ENCODE results near the gene TNFRSF21. TPM values are rescaled to one million over a fixed set of nuclear protein-coding genes. Genes with fewer than 3 reads are reported as not detected.

Gene TNFRSF21
- total RNA-seq, 1 experiment from 2014 or later: 47.3 TPM

DNA sequence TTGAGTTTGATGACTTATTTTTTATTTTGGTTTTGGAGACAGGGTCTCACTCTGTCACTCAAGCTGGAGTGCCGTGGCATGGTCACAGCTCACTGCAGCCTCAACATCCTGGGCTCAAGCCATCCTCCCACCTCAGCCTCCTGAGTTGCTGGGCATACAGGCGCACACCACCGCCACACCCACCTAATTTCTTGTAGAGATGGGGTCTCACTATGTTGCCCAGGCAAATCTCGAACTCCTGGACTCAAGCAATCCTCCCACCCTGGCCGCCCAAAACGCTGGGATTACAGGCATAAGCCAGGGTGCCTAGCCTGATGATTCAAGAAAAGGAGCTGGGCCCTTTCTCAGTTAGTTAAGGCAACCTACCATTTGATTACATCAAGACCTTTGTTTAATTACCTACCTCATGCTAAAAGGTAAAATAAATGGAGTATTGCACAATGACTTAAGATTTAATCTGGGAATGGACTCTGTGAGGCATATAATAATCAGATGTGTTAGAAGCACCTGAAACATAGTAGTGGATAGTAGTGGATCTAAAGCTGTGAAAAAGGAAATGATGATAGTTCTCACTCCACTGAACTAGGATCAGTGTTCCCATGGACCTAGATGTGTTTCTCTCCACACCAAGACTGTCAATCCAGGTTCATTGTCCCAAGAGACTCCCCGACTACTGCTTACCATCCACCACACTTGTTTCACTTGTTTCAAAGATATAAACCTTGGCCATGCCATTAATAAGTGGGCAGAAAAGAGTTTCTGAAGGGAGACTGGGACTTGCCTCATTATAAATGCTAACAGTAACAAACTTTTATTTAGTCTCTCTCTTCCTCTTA, 2.1 kb downstream of the TNFRSF21 start:
- ATAC-seq (no peak), DNase-seq (ENCODE audit: low spot score) (no peak)
- TF ChIP-seq GRHL2 (CRISPR knock-in tag; IDR thresholded peaks at IDR 0.05; ENCODE audit: insufficient replicate concordance, severe bottlenecking) (no peak), CREB1 (CRISPR knock-in tag; IDR thresholded peaks at IDR 0.05) (no peak), ZNF121 (CRISPR knock-in tag; IDR thresholded peaks at IDR 0.05) (peak; percentile 99)
- TF ChIP-seq, protein P1, sequence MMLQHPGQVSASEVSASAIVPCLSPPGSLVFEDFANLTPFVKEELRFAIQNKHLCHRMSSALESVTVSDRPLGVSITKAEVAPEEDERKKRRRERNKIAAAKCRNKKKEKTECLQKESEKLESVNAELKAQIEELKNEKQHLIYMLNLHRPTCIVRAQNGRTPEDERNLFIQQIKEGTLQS (CRISPR knock-in tag; conservative IDR thresholded peaks at IDR 0.05): no peak
- TF ChIP-seq, protein P2, sequence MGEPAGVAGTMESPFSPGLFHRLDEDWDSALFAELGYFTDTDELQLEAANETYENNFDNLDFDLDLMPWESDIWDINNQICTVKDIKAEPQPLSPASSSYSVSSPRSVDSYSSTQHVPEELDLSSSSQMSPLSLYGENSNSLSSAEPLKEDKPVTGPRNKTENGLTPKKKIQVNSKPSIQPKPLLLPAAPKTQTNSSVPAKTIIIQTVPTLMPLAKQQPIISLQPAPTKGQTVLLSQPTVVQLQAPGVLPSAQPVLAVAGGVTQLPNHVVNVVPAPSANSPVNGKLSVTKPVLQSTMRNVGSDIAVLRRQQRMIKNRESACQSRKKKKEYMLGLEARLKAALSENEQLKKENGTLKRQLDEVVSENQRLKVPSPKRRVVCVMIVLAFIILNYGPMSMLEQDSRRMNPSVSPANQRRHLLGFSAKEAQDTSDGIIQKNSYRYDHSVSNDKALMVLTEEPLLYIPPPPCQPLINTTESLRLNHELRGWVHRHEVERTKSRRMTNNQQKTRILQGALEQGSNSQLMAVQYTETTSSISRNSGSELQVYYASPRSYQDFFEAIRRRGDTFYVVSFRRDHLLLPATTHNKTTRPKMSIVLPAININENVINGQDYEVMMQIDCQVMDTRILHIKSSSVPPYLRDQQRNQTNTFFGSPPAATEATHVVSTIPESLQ (CRISPR knock-in tag; IDR thresholded peaks at IDR 0.05): no peak
- TF ChIP-seq, protein P3, sequence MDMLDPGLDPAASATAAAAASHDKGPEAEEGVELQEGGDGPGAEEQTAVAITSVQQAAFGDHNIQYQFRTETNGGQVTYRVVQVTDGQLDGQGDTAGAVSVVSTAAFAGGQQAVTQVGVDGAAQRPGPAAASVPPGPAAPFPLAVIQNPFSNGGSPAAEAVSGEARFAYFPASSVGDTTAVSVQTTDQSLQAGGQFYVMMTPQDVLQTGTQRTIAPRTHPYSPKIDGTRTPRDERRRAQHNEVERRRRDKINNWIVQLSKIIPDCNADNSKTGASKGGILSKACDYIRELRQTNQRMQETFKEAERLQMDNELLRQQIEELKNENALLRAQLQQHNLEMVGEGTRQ (CRISPR knock-in tag; IDR thresholded peaks at IDR 0.05): no peak
- H3K27ac Mint-ChIP-seq: no peak overlapping the region
- H3K9me3 Mint-ChIP-seq: peaks cover 15% of the 10 kb centered on the region
- H3K4me1 Mint-ChIP-seq: peaks cover 48% of the 10 kb centered on the region
- POLR2A ChIA-PET: no interaction called here
- peak overlapping the region; percentile 81 for H3K4me3 Mint-ChIP-seq
- H3K36me3 Mint-ChIP-seq: peaks cover 10% of the 10 kb centered on the region
- CTCF ChIA-PET: interaction anchor here (2.1 kb wide), 1 partner anchor 210 kb away, joined by 8 read pairs; no protein-coding TSS in a partner anchor
- no peaks in the 10 kb centered on the region; the same call in 1 of the 2 replicates for H3K27me3 Mint-ChIP-seq (ENCODE audit: low read depth)

DNA sequence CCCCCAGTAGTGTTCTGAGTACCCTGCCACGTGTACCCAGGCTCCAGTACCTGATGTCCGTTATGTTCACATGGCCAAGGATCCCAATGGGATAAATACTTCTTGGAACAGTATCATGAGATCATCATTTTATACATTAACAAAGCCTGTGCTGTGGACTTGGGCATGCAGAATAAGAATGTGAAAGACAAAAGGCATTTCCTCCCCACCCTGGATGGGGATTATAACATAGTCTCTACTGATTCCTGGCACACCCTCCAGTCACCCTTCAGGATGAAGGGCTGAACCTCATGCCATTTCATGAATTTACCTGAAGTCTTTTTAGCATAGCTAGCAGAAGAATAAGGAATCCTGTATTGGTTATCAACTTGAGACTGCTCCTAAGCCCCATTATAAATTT, 2.8 kb downstream of the TNFRSF21 start:
- ATAC-seq: no peak
- Mint-ChIP-seq H3K27ac (no peak overlapping the region), H3K4me1 (peaks cover 55% of the 10 kb centered on the region), H3K36me3 (peaks cover 4% of the 10 kb centered on the region; the same call in 1 of the 2 replicates), H3K27me3 (ENCODE audit: low read depth) (no peaks in the 10 kb centered on the region; the same call in 1 of the 2 replicates), H3K9me3 (peaks cover 8% of the 10 kb centered on the region), H3K4me3 (peak overlapping the region; percentile 81)
- POLR2A ChIA-PET: no interaction called here
- TF ChIP-seq, protein P4, sequence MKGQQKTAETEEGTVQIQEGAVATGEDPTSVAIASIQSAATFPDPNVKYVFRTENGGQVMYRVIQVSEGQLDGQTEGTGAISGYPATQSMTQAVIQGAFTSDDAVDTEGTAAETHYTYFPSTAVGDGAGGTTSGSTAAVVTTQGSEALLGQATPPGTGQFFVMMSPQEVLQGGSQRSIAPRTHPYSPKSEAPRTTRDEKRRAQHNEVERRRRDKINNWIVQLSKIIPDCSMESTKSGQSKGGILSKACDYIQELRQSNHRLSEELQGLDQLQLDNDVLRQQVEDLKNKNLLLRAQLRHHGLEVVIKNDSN (CRISPR knock-in tag; IDR thresholded peaks at IDR 0.05): no peak
- TF ChIP-seq ZNF317 (CRISPR knock-in tag; IDR thresholded peaks at IDR 0.05; ENCODE audit: borderline replicate concordance, low read depth) (no peak), ZNF232 (CRISPR knock-in tag; IDR thresholded peaks at IDR 0.05) (no peak), SP1 (CRISPR knock-in tag; conservative IDR thresholded peaks at IDR 0.05) (no peak)
- DNase-seq (ENCODE audit: low spot score): no peak
- CTCF ChIA-PET: no interaction called here

DNA sequence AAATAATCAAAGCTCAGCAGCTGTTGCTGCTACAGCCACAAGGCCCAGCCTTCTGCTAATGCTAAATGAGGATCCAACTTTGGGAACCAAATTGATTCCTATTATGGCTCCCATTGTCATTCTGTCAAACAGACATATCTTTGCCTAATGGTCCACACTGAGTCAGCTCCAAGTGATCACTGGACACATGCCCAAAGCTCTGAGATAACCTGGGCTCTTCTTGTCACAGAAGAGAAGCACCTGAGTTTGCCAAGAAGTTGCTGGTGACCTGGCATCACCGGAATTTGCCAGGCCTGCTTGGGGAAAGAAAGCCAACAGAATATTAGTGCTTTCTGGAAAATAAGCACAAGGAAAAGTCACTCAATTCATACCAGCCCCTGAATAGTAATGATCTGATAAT, 5.8 kb downstream of the TNFRSF21 start:
- Mint-ChIP-seq H3K36me3 (peaks cover 2% of the 10 kb centered on the region; the same call in 1 of the 2 replicates), H3K27ac (no peak overlapping the region), H3K9me3 (no peaks in the 10 kb centered on the region; the same call in 1 of the 2 replicates), H3K27me3 (ENCODE audit: low read depth) (no peaks in the 10 kb centered on the region; the same call in 1 of the 2 replicates), H3K4me3 (no peak overlapping the region), H3K4me1 (peaks cover 60% of the 10 kb centered on the region)
- TF ChIP-seq, protein P1 (CRISPR knock-in tag; conservative IDR thresholded peaks at IDR 0.05): no peak
- TF ChIP-seq, protein P3 (CRISPR knock-in tag; IDR thresholded peaks at IDR 0.05): no peak
- POLR2A ChIA-PET: interaction anchor here (0.6 kb wide), 1 partner anchor 619 kb away, joined by 3 read pairs; no protein-coding TSS in a partner anchor
- no peak for DNase-seq (ENCODE audit: low spot score)
- CTCF ChIA-PET: no interaction called here
- no peak for ATAC-seq

DNA sequence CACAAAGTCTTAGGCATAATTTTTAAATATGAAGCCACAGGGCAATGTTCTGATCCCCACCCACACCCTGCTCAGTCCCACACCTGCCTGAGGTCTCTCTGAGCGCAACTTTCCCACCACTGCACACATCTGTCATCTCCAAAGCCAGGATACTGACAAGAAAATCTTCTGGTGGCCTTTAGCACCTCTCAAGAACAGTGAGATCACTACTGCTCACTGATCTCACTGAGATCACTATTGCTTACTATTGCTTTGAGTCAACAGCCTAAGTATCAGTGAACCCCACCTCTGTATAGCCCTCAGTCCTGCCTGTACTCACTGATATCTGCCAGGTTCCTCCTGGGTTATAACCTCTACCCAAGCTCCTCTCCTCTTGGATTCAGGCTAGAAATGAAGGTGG, 6.4 kb downstream of the TNFRSF21 start:
- Mint-ChIP-seq H3K9me3 (no peaks in the 10 kb centered on the region; the same call in 1 of the 2 replicates), H3K36me3 (peaks cover 2% of the 10 kb centered on the region; the same call in 1 of the 2 replicates), H3K27me3 (ENCODE audit: low read depth) (no peaks in the 10 kb centered on the region; the same call in 1 of the 2 replicates), H3K27ac (no peak overlapping the region), H3K4me1 (peaks cover 61% of the 10 kb centered on the region), H3K4me3 (no peak overlapping the region)
- ChIA-PET POLR2A (interaction anchor here (0.6 kb wide), 1 partner anchor 619 kb away, joined by 3 read pairs; no protein-coding TSS in a partner anchor), CTCF (no interaction called here)
- no peak for ATAC-seq
- DNase-seq (ENCODE audit: low spot score): no peak
- no peak for TF ChIP-seq ZNF423 (CRISPR knock-in tag; IDR thresholded peaks at IDR 0.05)
- TF ChIP-seq ZNF121 (CRISPR knock-in tag; IDR thresholded peaks at IDR 0.05): no peak
- TF ChIP-seq, protein P5, sequence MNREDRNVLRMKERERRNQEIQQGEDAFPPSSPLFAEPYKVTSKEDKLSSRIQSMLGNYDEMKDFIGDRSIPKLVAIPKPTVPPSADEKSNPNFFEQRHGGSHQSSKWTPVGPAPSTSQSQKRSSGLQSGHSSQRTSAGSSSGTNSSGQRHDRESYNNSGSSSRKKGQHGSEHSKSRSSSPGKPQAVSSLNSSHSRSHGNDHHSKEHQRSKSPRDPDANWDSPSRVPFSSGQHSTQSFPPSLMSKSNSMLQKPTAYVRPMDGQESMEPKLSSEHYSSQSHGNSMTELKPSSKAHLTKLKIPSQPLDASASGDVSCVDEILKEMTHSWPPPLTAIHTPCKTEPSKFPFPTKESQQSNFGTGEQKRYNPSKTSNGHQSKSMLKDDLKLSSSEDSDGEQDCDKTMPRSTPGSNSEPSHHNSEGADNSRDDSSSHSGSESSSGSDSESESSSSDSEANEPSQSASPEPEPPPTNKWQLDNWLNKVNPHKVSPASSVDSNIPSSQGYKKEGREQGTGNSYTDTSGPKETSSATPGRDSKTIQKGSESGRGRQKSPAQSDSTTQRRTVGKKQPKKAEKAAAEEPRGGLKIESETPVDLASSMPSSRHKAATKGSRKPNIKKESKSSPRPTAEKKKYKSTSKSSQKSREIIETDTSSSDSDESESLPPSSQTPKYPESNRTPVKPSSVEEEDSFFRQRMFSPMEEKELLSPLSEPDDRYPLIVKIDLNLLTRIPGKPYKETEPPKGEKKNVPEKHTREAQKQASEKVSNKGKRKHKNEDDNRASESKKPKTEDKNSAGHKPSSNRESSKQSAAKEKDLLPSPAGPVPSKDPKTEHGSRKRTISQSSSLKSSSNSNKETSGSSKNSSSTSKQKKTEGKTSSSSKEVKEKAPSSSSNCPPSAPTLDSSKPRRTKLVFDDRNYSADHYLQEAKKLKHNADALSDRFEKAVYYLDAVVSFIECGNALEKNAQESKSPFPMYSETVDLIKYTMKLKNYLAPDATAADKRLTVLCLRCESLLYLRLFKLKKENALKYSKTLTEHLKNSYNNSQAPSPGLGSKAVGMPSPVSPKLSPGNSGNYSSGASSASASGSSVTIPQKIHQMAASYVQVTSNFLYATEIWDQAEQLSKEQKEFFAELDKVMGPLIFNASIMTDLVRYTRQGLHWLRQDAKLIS (CRISPR knock-in tag; IDR thresholded peaks at IDR 0.05; ENCODE audit: borderline replicate concordance): no peak
- TF ChIP-seq HMGA2 (CRISPR knock-in tag; IDR thresholded peaks at IDR 0.05): no peak
- TF ChIP-seq, protein P6, sequence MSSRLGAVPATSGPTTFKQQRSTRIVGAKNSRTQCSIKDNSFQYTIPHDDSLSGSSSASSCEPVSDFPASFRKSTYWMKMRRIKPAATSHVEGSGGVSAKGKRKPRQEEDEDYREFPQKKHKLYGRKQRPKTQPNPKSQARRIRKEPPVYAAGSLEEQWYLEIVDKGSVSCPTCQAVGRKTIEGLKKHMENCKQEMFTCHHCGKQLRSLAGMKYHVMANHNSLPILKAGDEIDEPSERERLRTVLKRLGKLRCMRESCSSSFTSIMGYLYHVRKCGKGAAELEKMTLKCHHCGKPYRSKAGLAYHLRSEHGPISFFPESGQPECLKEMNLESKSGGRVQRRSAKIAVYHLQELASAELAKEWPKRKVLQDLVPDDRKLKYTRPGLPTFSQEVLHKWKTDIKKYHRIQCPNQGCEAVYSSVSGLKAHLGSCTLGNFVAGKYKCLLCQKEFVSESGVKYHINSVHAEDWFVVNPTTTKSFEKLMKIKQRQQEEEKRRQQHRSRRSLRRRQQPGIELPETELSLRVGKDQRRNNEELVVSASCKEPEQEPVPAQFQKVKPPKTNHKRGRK (CRISPR knock-in tag; IDR thresholded peaks at IDR 0.05; ENCODE audit: borderline replicate concordance): no peak

Data from WTC11 (cell line).